ENCODE data around the gene TMEM100. TPM values are rescaled to one million over a fixed set of nuclear protein-coding genes. Genes with fewer than 3 reads are reported as not detected.

Gene TMEM100
- total and polyA plus RNA-seq, 10 of the 15 experiments (the other 5 are each of a cell fraction or from before 2014, with no cell fraction given): not detected

- SMC1A ChIA-PET (ENCODE audit: uncharacterized antibody, unreplicated experiment): no interaction called here
- Histone ChIP-seq H4K20me1 (ENCODE audit: control insufficient read depth, insufficient read depth) (no peaks in the 10 kb centered on the region), H3K4me2 (ENCODE audit: control insufficient read depth, insufficient read depth) (no peak overlapping the region), H3K27me3 (replicated peaks in 1 of 2; ENCODE audit: control insufficient read depth in 2 of 2, insufficient read depth in 2 of 2, low read length in 1 of 2) (no peaks in the 10 kb centered on the region; a peak in 2 of 4 replicates), H3K4me3 (no peak overlapping the region), H3K4me1 (ENCODE audit: control insufficient read depth, insufficient read depth, low read length) (no peaks in the 10 kb centered on the region), H3K27ac (ENCODE audit: control insufficient read depth, insufficient read depth) (no peak overlapping the region), H3K9ac (ENCODE audit: control insufficient read depth, insufficient read depth, low read length) (no peak overlapping the region), H3K79me2 (ENCODE audit: control insufficient read depth, insufficient read depth, low read length) (no peaks in the 10 kb centered on the region), H3K9me3 (replicated peaks; ENCODE audit: control insufficient read depth, insufficient read depth, low read length) (no peaks in the 10 kb centered on the region), H3K36me3 (ENCODE audit: control insufficient read depth in 2 of 2, insufficient read depth in 2 of 2, low read length in 1 of 2) (no peaks in the 10 kb centered on the region), H2AFZ (ENCODE audit: control insufficient read depth, low read depth, low read length) (no peak overlapping the region)
- in situ Hi-C loops (cut with MboI): no loop called here
- CTCF ChIA-PET: interaction anchor here (0.8 to 2.2 kb wide), 4 partner anchors 11 to 46 kb away, joined by 3 to 6 read pairs (median 4); partner anchors contain the start of gene PCTP
- no TSS peak for BruUV-seq (replicated peaks)
- no peak for ATAC-seq
- RAD21 ChIA-PET (ENCODE audit: unreplicated experiment): no interaction called here
- TF ChIP-seq ZZZ3 (IDR thresholded peaks at IDR 0.05; ENCODE audit: control insufficient read depth, insufficient read length, low read depth) (no peak), RELB (IDR thresholded peaks at IDR 0.05; ENCODE audit: low read depth) (no peak), SREBF2 (IDR thresholded peaks at IDR 0.05; ENCODE audit: low read length) (no peak)
- no peak for FAIRE-seq
- intact Hi-C loops (cut with micrococcal nuclease; ENCODE audit: unreplicated experiment): no loop called here
- POLR2A ChIA-PET: no interaction called here
- DNase-seq (ENCODE audit: low read depth, low spot score): no peak
Measured at GRCh38 chr17:55723488-55723848, 804 bp upstream of the TMEM100 start.

- RAD21 ChIA-PET (ENCODE audit: unreplicated experiment): interaction anchor here (1.2 kb wide), 1 partner anchor 121 kb away, joined by 3 read pairs; no protein-coding TSS in a partner anchor
- H3K27me3 ChIP-seq (replicated peaks in 1 of 2; ENCODE audit: control insufficient read depth in 2 of 2, insufficient read depth in 2 of 2, low read length in 1 of 2): no peaks in the 10 kb centered on the region; a peak in 2 of 4 replicates
- ATAC-seq (no peak), DNase-seq (ENCODE audit: low read depth, low spot score) (no peak), FAIRE-seq (no peak)
- H3K4me2 ChIP-seq (ENCODE audit: control insufficient read depth, insufficient read depth): no peak overlapping the region
- WGBS (ENCODE audit: insufficient coverage, insufficient replicate concordance, low lambda C conversion rate, missing lambda C conversion rate): 45% methylated on average over 5 of the region's 5 CpGs
- no peaks in the 10 kb centered on the region for H3K79me2 ChIP-seq (ENCODE audit: control insufficient read depth, insufficient read depth, low read length)
- H2AFZ ChIP-seq (ENCODE audit: control insufficient read depth, low read depth, low read length): no peak overlapping the region
- no TSS peak for BruUV-seq (replicated peaks)
- H3K36me3 ChIP-seq (ENCODE audit: control insufficient read depth in 2 of 2, insufficient read depth in 2 of 2, low read length in 1 of 2): no peaks in the 10 kb centered on the region
- intact Hi-C loops (cut with micrococcal nuclease; ENCODE audit: unreplicated experiment) (no loop called here), in situ Hi-C loops (cut with MboI) (no loop called here)
- H4K20me1 ChIP-seq (ENCODE audit: control insufficient read depth, insufficient read depth): no peaks in the 10 kb centered on the region
- CTCF ChIA-PET: interaction anchor here (0.8 to 6.0 kb wide), 7 partner anchors 8 to 196 kb away, joined by 3 to 43 read pairs (median 3); no protein-coding TSS in a partner anchor
- SMC1A ChIA-PET (ENCODE audit: uncharacterized antibody, unreplicated experiment): interaction anchor here (0.6 to 2.5 kb wide), 4 partner anchors 8 to 185 kb away, joined by 3 to 8 read pairs (median 3); no protein-coding TSS in a partner anchor
- H3K27ac ChIP-seq (ENCODE audit: control insufficient read depth, insufficient read depth): no peak overlapping the region
- no peaks in the 10 kb centered on the region for H3K4me1 ChIP-seq (ENCODE audit: control insufficient read depth, insufficient read depth, low read length)
- no peaks in the 10 kb centered on the region for H3K9me3 ChIP-seq (replicated peaks; ENCODE audit: control insufficient read depth, insufficient read depth, low read length)
- POLR2A ChIA-PET: interaction anchor here (0.6 kb wide), 1 partner anchor 63 kb away, joined by 3 read pairs; no protein-coding TSS in a partner anchor
- H3K4me3 ChIP-seq: no peak overlapping the region
- no peak overlapping the region for H3K9ac ChIP-seq (ENCODE audit: control insufficient read depth, insufficient read depth, low read length)
- TF ChIP-seq SMC3 (IDR thresholded peaks at IDR 0.05; ENCODE audit: borderline replicate concordance, low read length) (no peak), BHLHE40 (IDR thresholded peaks at IDR 0.05; ENCODE audit: borderline replicate concordance in 1 of 2, low read depth in 2 of 2, low read length in 1 of 2) (no peak), ZNF207 (IDR thresholded peaks at IDR 0.05; ENCODE audit: borderline replicate concordance) (no peak), CBX3 (IDR thresholded peaks at IDR 0.05; ENCODE audit: borderline replicate concordance, low read depth) (no peak), HDAC2 (IDR thresholded peaks at IDR 0.05) (no peak), JUND (IDR thresholded peaks at IDR 0.05; ENCODE audit: low read depth, low read length) (no peak), SUPT20H (IDR thresholded peaks at IDR 0.05; ENCODE audit: borderline replicate concordance, control insufficient read depth, low read depth, low read length) (no peak), SIN3A (IDR thresholded peaks at IDR 0.05; ENCODE audit: low read depth, low read length) (no peak), SP1 (IDR thresholded peaks at IDR 0.05; ENCODE audit: low read depth, low read length) (no peak), CHD1 (IDR thresholded peaks at IDR 0.05; ENCODE audit: low read depth, low read length) (no peak), SUZ12 (IDR thresholded peaks at IDR 0.05; ENCODE audit: unreplicated experiment) (no peak), NR2F1 (conservative IDR thresholded peaks at IDR 0.05) (no peak), EGR1 (IDR thresholded peaks at IDR 0.05; ENCODE audit: borderline replicate concordance in 1 of 2, low read depth in 2 of 2, low read length in 2 of 2) (no peak)
Measured at GRCh38 chr17:55722016-55722736, 488 bp downstream of the TMEM100 start.

All from GM12878 (cell line).